SU-DHL-6 (cell line): ENCODE measurements around the gene IQSEC3.

Experiments used
- H2AFZ ChIP-seq: fragments of 200-600 bp; sonication (generic); 2 replicates; pipeline ENCODE4 v1.6.1; 2014; ENCODE audit warnings: low read depth, mild to moderate bottlenecking, moderate library complexity, mixed read lengths, antibody characterized with exemption, low read length; ENCODE audit not compliant: severe bottlenecking
- H3F3A ChIP-seq: fragments of 200-600 bp; shearing (Covaris generic); 2 replicates; pipeline ENCODE4 v1.6.0; 2016; ENCODE audit warnings: antibody characterized with exemption, mild to moderate bottlenecking; ENCODE audit not compliant: insufficient read depth
- H3K27ac ChIP-seq: fragments of 200-600 bp; sonication (generic); 2 replicates; pipeline ENCODE4 v1.5.1; 2016; ENCODE audit warnings: low read depth, mild to moderate bottlenecking, low read length, moderate library complexity, mixed read lengths
- H3K27me3 ChIP-seq: fragments of 200-600 bp; sonication (generic), shearing (Covaris generic); 2 replicates; pipeline ENCODE4 v1.6.0; 2014; ENCODE audit warnings: mild to moderate bottlenecking, low read length
- H3K36me3 ChIP-seq: fragments of 200-600 bp; sonication (generic); 2 replicates; pipeline ENCODE4 v1.6.1; 2014; ENCODE audit warnings: mild to moderate bottlenecking, low read length, mixed read lengths
- H3K4me2 ChIP-seq: fragments of 300-600, 200-600 bp; shearing (Covaris generic), sonication (generic); 2 replicates; pipeline ENCODE4 v1.6.0; 2014; ENCODE audit warnings: low read length, low read depth, mild to moderate bottlenecking; ENCODE audit not compliant: poor library complexity, severe bottlenecking
- H3K4me3 ChIP-seq: fragments of 200-600 bp; sonication (generic); 2 replicates; pipeline ENCODE4 v1.5.1; 2014; ENCODE audit warnings: antibody characterized with exemption, low read length, mild to moderate bottlenecking, mixed read lengths; ENCODE audit not compliant: insufficient read depth, poor library complexity, severe bottlenecking
- H3K79me2 ChIP-seq: fragments of 200-600 bp; sonication (generic); 2 replicates; pipeline ENCODE4 v1.6.1; 2014; ENCODE audit warnings: mild to moderate bottlenecking, low read length, moderate library complexity; ENCODE audit not compliant: insufficient read depth
- H3K9ac ChIP-seq: fragments of 200-600 bp; sonication (generic); 2 replicates; pipeline ENCODE4 v1.7.0; 2014; ENCODE audit warnings: mild to moderate bottlenecking, low read length
- H3K9me2 ChIP-seq: fragments of 200-600 bp; sonication (generic); replicated peaks from 2 replicates; pipeline ENCODE4 v1.6.1; 2014; ENCODE audit warnings: low read length; ENCODE audit not compliant: insufficient read depth
- H3K9me3 ChIP-seq: fragments of 200-600 bp; sonication (generic); 2 replicates; pipeline ENCODE4 v1.6.1; 2014; ENCODE audit warnings: low read length, mixed read lengths; ENCODE audit not compliant: insufficient read depth
- H4K20me1 ChIP-seq: fragments of 200-600 bp; sonication (generic); 2 replicates; pipeline ENCODE4 v1.6.1; 2014; ENCODE audit warnings: low read depth, mild to moderate bottlenecking, antibody characterized with exemption, low read length, moderate library complexity, mixed read lengths
- EZH2phosphoT487 ChIP-seq: fragments of 200-600 bp; sonication (generic), shearing (Covaris generic); conservative IDR thresholded peaks from 2 replicates; pipeline ENCODE4 v1.6.1; 2018; ENCODE audit warnings: mild to moderate bottlenecking, antibody characterized with exemption, low read length, moderate library complexity, mixed read lengths
- TF ChIP-seq, protein P1 (sequence below): fragments of 200-600 bp; sonication (generic); IDR thresholded peaks from one replicate; pipeline ENCODE4 v1.5.1; 2017; ENCODE audit warnings: antibody characterized with exemption, mild to moderate bottlenecking, low read length, moderate library complexity; ENCODE audit not compliant: insufficient read depth, poor library complexity, severe bottlenecking

Gene IQSEC3

DNA sequence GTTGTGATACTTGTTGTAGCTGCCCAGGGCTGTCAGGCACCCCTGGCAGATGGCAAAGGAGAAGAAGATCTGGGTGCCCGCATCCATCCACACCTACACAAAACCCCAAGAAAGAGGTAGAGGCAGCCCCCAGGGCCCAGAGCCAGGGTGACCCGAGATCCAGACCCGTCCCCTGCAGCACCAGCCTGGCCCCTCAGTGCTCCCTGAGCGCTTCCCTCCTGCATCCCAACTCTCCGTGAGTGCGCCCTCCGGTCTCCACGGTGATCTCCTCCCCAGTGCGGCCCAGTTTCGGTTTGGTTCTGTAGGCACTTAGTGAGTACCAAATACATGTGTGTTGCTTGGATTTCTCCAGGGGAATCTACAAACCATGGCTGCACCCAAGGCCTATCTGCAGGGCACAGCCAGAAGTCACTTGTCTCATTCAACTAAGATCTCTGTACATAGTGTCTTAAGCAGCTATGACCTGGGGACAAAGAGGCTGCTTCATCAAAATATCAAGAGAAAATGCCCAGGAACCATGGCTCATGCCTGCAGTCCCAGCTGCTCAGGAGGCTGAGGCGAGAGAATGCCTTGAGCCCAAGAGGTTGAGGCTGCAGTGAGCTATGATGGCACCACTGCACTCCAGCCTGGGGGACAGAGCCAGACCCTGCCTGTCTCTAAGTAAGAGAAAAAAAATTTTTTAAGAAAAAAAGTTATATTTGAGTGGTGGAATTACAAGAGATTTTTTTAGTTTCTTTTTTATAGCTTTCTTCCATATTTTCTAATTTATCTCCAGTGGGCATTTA lies 131.5 kb downstream of the IQSEC3 start:
- H3K9ac ChIP-seq = no peak overlapping the region
- no peak overlapping the region for H3K4me3 ChIP-seq
- no peak overlapping the region for H2AFZ ChIP-seq
- H3K27ac ChIP-seq = no peak overlapping the region
- no peaks in the 10 kb centered on the region for H4K20me1 ChIP-seq
- no peaks in the 10 kb centered on the region for H3K79me2 ChIP-seq
- H3K27me3 ChIP-seq = no peaks in the 10 kb centered on the region
- no peaks in the 10 kb centered on the region for H3K9me3 ChIP-seq
- TF ChIP-seq, protein P1, sequence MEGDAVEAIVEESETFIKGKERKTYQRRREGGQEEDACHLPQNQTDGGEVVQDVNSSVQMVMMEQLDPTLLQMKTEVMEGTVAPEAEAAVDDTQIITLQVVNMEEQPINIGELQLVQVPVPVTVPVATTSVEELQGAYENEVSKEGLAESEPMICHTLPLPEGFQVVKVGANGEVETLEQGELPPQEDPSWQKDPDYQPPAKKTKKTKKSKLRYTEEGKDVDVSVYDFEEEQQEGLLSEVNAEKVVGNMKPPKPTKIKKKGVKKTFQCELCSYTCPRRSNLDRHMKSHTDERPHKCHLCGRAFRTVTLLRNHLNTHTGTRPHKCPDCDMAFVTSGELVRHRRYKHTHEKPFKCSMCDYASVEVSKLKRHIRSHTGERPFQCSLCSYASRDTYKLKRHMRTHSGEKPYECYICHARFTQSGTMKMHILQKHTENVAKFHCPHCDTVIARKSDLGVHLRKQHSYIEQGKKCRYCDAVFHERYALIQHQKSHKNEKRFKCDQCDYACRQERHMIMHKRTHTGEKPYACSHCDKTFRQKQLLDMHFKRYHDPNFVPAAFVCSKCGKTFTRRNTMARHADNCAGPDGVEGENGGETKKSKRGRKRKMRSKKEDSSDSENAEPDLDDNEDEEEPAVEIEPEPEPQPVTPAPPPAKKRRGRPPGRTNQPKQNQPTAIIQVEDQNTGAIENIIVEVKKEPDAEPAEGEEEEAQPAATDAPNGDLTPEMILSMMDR = no peak
- TF ChIP-seq EZH2phosphoT487 = no peak
- H3K9me2 ChIP-seq = no peaks in the 10 kb centered on the region
- no peak overlapping the region for H3K4me2 ChIP-seq
- no peaks in the 10 kb centered on the region for H3K36me3 ChIP-seq
- no peaks in the 10 kb centered on the region for H3F3A ChIP-seq

DNA sequence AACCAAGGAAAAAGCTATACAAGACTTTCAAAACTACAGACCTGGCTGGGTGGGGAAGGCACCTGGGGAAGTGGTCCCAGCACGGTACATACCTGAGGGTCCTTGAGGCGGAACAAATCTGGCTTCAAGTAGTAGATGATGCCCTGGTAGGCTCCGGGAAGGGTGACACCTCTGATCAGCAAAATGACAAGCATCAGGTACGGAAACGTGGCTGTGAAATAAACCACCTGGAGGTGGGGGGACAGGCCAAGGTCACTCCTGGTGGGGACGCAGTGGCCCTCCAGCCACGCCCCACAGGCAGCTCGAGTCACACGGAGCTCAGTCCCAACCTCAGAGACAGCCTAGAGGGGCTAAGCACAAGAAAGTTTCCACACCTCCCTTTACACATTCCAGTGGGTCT lies 132.1 kb downstream of the IQSEC3 start:
- no peak overlapping the region for H2AFZ ChIP-seq
- no peaks in the 10 kb centered on the region for H3K9me2 ChIP-seq
- TF ChIP-seq, protein P1 = no peak
- no peak for TF ChIP-seq EZH2phosphoT487
- H3K27me3 ChIP-seq = no peaks in the 10 kb centered on the region
- H3F3A ChIP-seq = no peaks in the 10 kb centered on the region
- H3K4me3 ChIP-seq = no peak overlapping the region
- no peaks in the 10 kb centered on the region for H3K36me3 ChIP-seq
- H3K4me2 ChIP-seq = no peak overlapping the region
- no peaks in the 10 kb centered on the region for H3K9me3 ChIP-seq
- H3K9ac ChIP-seq = no peak overlapping the region
- no peak overlapping the region for H3K27ac ChIP-seq
- no peaks in the 10 kb centered on the region for H4K20me1 ChIP-seq
- H3K79me2 ChIP-seq = no peaks in the 10 kb centered on the region

DNA sequence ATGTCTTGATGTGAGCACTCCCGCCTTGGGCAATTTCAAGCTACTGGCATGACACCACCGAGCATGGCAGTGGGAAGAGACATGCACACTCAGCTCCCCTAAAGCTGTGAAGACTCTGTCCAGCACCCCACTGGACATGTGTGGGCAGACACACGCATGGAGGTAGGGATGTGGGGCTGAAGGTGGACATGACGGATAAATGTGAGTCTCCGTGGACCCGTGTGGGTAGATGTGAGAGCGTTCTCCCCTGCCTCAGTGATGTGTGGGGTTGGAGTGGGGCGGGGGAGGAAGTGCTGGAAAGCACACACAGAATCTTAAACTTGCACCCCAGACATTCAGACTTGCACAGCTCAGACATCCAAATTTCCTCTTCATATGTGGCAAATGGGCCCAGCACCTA lies 134.8 kb downstream of the IQSEC3 start:
- Histone ChIP-seq H3K27ac (no peak overlapping the region), H3K9me3 (no peaks in the 10 kb centered on the region), H2AFZ (no peak overlapping the region), H3K27me3 (no peaks in the 10 kb centered on the region), H3F3A (no peaks in the 10 kb centered on the region), H3K9me2 (no peaks in the 10 kb centered on the region), H3K4me2 (no peak overlapping the region), H3K79me2 (no peaks in the 10 kb centered on the region), H3K4me3 (no peak overlapping the region), H3K36me3 (no peaks in the 10 kb centered on the region), H4K20me1 (no peaks in the 10 kb centered on the region), H3K9ac (no peak overlapping the region)
- TF ChIP-seq, protein P1 = no peak
- no peak for TF ChIP-seq EZH2phosphoT487
